B cell (primary cell): ENCODE data around the gene PLA2G4F.

ENCODE experiments used
- EZH2 ChIP-seq: IDR thresholded peaks from 2 replicates; pipeline ENCODE4 v1.6.1; 2012; ENCODE audit warnings: borderline replicate concordance, low read depth, mild to moderate bottlenecking, moderate library complexity, low read length; ENCODE audit not compliant: insufficient read depth, poor library complexity, severe bottlenecking
- TF ChIP-seq, protein P1 (sequence below): fragments of 200-600 bp; IDR thresholded peaks from one replicate; pipeline ENCODE4 v1.8.0; 2022; ENCODE audit warnings: antibody characterized with exemption, mild to moderate bottlenecking

DNA sequence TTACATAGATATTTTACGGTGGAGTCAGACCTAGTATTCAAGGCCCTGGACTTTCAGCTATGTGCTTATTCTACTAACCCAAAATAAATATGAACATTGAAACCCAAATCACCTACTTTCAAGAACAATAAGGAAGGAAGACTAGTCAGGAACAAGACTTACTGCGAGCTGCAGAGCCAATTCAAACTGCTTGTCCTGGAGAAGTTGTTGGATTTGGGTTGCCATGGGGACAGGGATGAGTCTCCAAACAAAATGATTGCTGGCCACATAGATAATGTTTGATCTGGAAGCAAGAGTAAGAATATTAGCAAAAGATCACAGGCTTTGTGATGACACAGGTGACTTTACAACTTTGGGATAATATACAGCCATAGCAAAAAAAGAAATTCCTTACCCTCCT lies 21.6 kb upstream of the PLA2G4F start:
- TF ChIP-seq, protein P1, sequence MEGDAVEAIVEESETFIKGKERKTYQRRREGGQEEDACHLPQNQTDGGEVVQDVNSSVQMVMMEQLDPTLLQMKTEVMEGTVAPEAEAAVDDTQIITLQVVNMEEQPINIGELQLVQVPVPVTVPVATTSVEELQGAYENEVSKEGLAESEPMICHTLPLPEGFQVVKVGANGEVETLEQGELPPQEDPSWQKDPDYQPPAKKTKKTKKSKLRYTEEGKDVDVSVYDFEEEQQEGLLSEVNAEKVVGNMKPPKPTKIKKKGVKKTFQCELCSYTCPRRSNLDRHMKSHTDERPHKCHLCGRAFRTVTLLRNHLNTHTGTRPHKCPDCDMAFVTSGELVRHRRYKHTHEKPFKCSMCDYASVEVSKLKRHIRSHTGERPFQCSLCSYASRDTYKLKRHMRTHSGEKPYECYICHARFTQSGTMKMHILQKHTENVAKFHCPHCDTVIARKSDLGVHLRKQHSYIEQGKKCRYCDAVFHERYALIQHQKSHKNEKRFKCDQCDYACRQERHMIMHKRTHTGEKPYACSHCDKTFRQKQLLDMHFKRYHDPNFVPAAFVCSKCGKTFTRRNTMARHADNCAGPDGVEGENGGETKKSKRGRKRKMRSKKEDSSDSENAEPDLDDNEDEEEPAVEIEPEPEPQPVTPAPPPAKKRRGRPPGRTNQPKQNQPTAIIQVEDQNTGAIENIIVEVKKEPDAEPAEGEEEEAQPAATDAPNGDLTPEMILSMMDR, result no peak
- no peak for TF ChIP-seq EZH2
